KMS-11 (cell line): ENCODE measurements around the gene ESPN.

Experiments used
- H2AFZ ChIP-seq: fragments of 200-600 bp; sonication (generic); 2 replicates; pipeline ENCODE4 v1.6.1; 2016; ENCODE audit warnings: antibody characterized with exemption, mixed run types, low read depth
- H3K27ac ChIP-seq: fragments of 200-600 bp; sonication (generic); 2 replicates; pipeline ENCODE4 v1.6.1; 2016; ENCODE audit warnings: mild to moderate bottlenecking, mixed run types
- H3K27me3 ChIP-seq: fragments of 200-600 bp; sonication (generic); 2 replicates; pipeline ENCODE4 v1.6.1; 2017; ENCODE audit warnings: mild to moderate bottlenecking, low read depth, mixed run types, moderate library complexity; ENCODE audit not compliant: insufficient read depth
- H3K36me3 ChIP-seq: fragments of 200-600 bp; sonication (generic); 2 replicates; pipeline ENCODE4 v1.6.1; 2017; ENCODE audit warnings: mild to moderate bottlenecking, mixed run types; ENCODE audit not compliant: insufficient read depth
- H3K4me1 ChIP-seq: fragments of 200-600 bp; sonication (generic); 2 replicates; pipeline ENCODE4 v1.6.1; 2016; ENCODE audit warnings: mild to moderate bottlenecking, low read depth, mixed run types; ENCODE audit not compliant: poor library complexity, severe bottlenecking
- H3K4me2 ChIP-seq: fragments of 200-600 bp; sonication (generic); 2 replicates; pipeline ENCODE4 v1.7.0; 2016; ENCODE audit warnings: mild to moderate bottlenecking, mixed run types
- H3K4me3 ChIP-seq: fragments of 200-600 bp; sonication (generic); IDR thresholded peaks from 2 replicates; pipeline ENCODE4 v1.6.1; 2017; ENCODE audit warnings: low read depth, low read length, mixed read lengths; ENCODE audit not compliant: insufficient read depth
- H3K79me2 ChIP-seq: fragments of 200-600 bp; sonication (generic); 2 replicates; pipeline ENCODE4 v1.6.1; 2016; ENCODE audit warnings: low read depth, mixed run types; ENCODE audit not compliant: insufficient read depth
- H3K9ac ChIP-seq: fragments of 200-600 bp; sonication (generic); 2 replicates; pipeline ENCODE4 v1.6.1; 2016; ENCODE audit warnings: mild to moderate bottlenecking, mixed run types
- H4K20me1 ChIP-seq: fragments of 200-600 bp; sonication (generic); 2 replicates; pipeline ENCODE4 v1.6.1; 2016; ENCODE audit warnings: mild to moderate bottlenecking, mixed run types; ENCODE audit not compliant: insufficient read depth
- CTCF ChIP-seq: fragments of 200-600 bp; sonication (generic); conservative IDR thresholded peaks from 2 replicates; pipeline ENCODE4 v1.6.1; 2017; ENCODE audit warnings: low read depth, mild to moderate bottlenecking, antibody characterized with exemption, low read length, moderate library complexity, mixed read lengths

Gene ESPN

DNA sequence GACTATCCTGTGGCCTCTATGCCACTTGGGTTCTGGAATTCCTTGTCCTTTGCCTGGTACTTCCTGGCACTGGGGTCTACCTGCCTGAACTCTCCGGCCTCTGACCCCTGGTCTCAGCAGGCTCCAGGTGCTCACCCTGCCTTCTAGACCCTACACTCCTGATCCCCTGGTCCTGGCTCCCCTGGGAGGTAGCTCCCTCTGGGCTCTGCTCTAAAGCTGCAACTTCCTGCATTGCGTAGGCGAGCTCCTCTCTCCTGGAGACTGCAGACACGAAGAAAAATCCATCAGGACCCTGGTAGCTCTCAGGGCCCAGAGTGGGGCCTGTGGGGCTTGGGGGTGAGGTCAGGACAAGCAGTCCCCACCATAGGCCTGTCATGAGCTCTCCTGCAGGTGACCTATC lies 74.7 kb downstream of the ESPN start:
- H3K36me3 ChIP-seq, result no peaks in the 10 kb centered on the region
- no peak for TF ChIP-seq CTCF
- H3K4me1 ChIP-seq, result peaks cover 4% of the 10 kb centered on the region
- H3K27me3 ChIP-seq, result peaks cover 38% of the 10 kb centered on the region
- no peak overlapping the region for H3K27ac ChIP-seq
- no peak overlapping the region for H2AFZ ChIP-seq
- H3K9ac ChIP-seq, result no peak overlapping the region
- no peak overlapping the region for H3K4me2 ChIP-seq
- no peak overlapping the region for H3K4me3 ChIP-seq
- H4K20me1 ChIP-seq, result no peaks in the 10 kb centered on the region
- no peaks in the 10 kb centered on the region for H3K79me2 ChIP-seq

GRCh38 chr1:6500544-6501278 lies 76.1 kb downstream of the ESPN start:
- H3K27ac ChIP-seq, result no peak overlapping the region
- H3K79me2 ChIP-seq, result no peaks in the 10 kb centered on the region
- H3K27me3 ChIP-seq, result peaks cover 51% of the 10 kb centered on the region
- H3K4me3 ChIP-seq, result no peak overlapping the region
- H4K20me1 ChIP-seq, result no peaks in the 10 kb centered on the region
- H2AFZ ChIP-seq, result no peak overlapping the region
- H3K9ac ChIP-seq, result no peak overlapping the region
- peaks cover 4% of the 10 kb centered on the region for H3K4me1 ChIP-seq
- no peak for TF ChIP-seq CTCF
- H3K4me2 ChIP-seq, result no peak overlapping the region
- no peaks in the 10 kb centered on the region for H3K36me3 ChIP-seq

GRCh38 chr1:6501279-6501813 lies 76.8 kb downstream of the ESPN start:
- Histone ChIP-seq H3K9ac (no peak overlapping the region), H3K27ac (no peak overlapping the region), H2AFZ (no peak overlapping the region), H4K20me1 (no peaks in the 10 kb centered on the region), H3K27me3 (peaks cover 53% of the 10 kb centered on the region), H3K4me3 (no peak overlapping the region), H3K4me1 (peaks cover 4% of the 10 kb centered on the region), H3K4me2 (no peak overlapping the region), H3K79me2 (no peaks in the 10 kb centered on the region), H3K36me3 (no peaks in the 10 kb centered on the region)
- no peak for TF ChIP-seq CTCF

DNA sequence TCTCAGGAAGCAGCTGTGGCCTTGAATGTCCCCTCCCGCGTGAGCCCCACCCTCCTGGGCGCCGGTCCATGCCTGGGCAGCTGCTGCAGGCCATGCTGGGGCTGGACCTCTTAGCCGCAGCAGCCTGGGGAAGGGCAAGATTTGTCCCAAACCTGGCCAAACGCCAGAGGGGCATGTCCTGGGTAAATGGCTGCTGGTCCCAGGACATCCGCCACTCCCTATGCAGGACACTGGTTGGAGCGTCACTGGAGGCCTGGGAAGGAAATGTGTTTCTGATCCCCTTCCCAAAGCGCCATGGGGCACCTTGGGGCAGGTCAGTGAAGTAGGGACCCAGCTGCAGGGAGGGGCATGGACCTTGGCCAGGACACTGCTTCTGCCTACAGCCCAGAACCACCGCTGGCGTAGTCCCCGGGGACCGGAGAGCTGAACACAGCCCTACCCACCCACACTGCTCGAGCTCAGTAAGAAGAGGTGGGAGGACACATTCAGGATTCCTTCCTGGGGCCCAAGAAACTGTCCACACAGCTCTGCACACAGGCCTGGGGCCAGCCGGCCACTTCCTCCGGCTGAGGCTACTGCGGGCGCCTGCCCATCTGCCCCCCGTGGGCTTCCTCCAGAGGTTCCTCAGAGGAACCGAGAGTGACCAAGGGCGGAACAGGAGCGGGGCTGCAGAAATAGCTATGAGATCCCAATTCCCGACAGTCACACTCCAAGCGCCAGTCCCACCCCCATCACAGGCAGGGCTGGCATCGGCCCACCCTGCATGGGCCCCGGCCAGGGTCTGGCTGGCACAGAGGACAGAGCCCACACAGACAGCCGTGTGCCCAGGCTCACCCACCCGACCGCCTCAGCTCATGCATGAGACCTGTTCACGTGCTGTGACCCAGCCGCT lies 77.7 kb downstream of the ESPN start:
- no peak overlapping the region for H3K4me3 ChIP-seq
- H2AFZ ChIP-seq, result no peak overlapping the region
- peaks cover 4% of the 10 kb centered on the region for H3K4me1 ChIP-seq
- no peak overlapping the region for H3K4me2 ChIP-seq
- no peaks in the 10 kb centered on the region for H4K20me1 ChIP-seq
- peaks cover 54% of the 10 kb centered on the region for H3K27me3 ChIP-seq
- H3K9ac ChIP-seq, result no peak overlapping the region
- TF ChIP-seq CTCF, result no peak
- no peaks in the 10 kb centered on the region for H3K36me3 ChIP-seq
- no peak overlapping the region for H3K27ac ChIP-seq
- H3K79me2 ChIP-seq, result no peaks in the 10 kb centered on the region
